HG02588 (cell line): ENCODE results near the gene SKI.

ENCODE experiments used
- ATAC-seq: cut with Tn5 transposase; IDR thresholded peaks from one replicate; pipeline ENCODE4 v1.9.1; 2021; ENCODE audit warnings: mild to moderate bottlenecking, moderate library complexity; ENCODE audit not compliant: unreplicated experiment

The SKI gene

DNA sequence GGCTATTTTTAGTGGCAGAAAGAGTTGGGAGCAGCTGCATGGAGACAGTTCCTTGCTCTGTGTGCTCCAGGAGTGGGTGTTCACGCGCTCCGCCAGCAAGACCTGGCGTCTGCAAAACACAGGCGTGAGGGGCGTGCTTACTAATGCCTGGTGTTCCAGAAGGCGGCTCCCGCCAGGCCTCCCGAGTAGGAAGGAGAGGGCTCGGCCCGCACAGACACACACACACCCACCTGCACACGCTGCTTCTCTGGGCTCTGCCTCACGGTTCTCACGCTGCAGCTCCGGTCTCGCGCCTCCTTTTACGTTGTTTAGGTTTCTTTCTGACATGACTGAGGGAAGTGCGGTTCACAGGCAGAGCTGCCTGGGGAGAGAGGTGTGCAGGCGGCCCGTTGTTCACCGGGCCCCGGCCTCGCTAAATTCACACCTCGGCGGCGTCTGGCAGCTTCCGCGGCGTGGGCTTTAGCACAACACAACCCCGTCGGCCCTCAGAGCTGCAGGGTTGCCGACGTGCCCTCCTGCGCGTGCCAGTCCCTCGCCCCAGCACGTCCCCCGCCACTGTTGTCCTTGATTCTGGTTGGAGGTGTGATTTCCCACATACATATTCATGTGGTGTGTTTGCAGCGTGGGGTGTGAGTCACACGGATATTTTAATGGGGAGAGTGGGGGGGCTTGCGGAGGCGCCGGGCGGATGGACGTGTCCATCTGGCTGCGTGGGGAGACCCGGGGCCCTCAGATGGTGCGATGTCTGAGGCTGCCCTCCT, 77.0 kb downstream of the SKI start:
- ATAC-seq: no peak

DNA sequence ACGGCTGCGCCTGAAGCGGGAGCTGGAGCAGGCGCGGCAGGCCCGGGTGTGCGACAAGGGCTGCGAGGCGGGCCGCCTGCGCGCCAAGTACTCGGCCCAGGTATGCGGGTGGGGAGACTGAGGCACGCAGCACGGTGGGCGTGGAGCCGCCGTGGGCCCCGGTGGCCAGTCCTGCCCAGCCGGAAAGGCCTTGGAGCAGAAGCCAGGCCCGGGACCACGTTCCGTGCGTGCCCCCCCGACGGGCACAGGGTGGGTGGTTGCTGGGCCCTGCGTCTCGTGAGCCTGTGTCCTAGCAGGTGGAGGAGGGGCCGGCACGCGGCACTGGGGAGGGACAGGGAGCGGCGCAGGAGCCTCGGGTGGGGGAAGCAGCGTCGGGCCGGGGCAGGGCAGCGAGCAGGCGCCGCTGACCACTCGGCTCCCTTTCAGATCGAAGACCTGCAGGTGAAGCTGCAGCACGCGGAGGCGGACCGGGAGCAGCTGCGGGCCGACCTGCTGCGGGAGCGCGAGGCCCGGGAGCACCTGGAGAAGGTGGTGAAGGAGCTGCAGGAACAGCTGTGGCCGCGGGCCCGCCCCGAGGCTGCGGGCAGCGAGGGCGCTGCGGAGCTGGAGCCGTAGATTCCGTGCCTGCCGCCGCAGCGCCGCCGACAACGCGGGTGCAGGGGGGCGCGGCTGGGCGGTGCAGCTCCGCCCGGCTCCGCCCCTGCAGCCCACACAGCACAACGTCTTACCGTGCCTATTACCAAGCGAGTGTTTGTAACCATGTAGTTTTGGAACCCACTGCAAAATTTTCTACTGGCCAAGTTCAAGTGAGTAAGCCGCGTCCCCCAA, 78.2 kb downstream of the SKI start:
- ATAC-seq: no peak

GRCh38 chr1:2307064-2307605, 79.0 kb downstream of the SKI start:
- no peak for ATAC-seq

DNA sequence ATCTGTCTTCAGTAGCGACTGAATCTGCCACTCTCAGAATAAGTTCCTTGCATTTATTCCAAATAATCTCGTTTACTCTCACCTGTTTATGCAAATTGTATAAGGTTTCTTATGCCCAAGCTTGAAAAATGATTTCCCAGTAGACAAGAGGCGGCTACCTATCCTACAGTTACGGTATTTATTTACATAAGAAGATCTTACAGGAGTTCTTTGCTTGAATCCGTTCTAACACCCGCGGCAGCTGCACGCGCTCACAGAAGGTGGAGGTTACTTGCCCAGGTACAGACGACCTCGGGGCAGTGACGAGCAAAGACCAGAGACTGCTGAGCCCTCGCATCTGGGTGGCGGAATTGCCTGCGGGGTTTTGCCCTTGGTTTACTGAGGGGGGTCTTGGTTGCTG, 79.9 kb downstream of the SKI start:
- ATAC-seq: no peak

DNA sequence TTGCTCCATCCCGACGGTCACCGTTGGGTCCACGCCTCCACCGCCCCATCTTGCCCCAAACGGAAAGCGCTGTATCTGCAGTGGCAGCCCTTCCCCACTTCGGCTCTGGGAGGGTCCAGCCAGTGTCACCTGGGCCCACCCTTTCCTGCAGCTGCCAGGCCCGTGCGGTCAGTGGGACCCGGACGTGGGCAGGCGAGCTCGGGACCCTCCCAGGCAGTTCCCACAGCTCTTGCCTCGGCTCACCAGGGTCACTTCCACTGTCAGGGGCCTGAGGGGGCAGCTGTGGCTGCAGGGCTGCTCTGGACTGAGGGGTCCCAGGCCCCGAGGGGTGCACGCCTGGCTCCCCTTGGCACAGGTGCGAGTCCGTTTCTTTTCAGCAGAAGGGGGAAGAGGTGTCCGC, 80.7 kb downstream of the SKI start:
- ATAC-seq: no peak

DNA sequence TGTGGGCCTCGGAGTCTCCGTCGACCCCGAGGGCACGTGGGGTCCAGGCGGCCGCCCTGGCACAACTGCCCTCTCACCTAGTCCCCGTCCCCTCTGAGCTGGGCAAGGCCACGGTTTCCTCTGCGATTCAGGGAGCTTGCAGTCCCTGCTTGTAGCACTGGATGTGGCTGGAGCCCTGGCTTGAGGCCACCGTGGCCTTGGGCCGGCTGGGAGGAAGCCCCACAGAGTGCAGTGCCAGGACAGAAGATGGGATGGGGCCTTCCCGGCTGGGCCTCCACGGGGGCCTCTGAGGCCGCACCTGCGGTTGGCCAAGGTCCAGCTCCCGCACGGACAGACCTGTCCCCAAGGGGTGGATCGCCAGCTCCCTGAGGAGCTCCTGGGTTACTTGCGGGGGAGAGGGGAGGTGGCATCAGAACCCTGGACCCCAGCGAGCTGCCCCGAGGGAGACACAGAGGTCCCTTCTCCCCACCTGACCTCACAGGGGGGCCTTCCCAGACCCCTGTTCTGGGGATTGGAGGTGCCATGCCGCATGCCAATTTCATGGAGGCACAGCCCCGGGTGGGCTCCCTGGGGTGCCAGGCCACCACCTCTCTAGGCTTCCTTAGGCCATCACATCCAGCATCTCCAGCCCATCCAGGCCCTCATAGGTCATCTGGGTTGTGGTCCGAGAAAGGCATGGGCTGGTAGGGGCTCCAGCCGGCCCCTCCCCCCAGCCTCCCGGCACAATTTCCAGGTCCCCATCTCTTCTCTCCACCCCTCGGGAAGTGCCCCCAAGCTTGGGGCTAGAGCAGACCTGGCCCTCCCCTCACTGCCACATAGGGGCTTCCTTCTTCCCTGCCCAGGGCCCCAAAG, 82.4 kb downstream of the SKI start:
- ATAC-seq: no peak

- ATAC-seq: no peak
Measured at GRCh38 chr1:2311184-2312032, 83.3 kb downstream of the SKI start.

DNA sequence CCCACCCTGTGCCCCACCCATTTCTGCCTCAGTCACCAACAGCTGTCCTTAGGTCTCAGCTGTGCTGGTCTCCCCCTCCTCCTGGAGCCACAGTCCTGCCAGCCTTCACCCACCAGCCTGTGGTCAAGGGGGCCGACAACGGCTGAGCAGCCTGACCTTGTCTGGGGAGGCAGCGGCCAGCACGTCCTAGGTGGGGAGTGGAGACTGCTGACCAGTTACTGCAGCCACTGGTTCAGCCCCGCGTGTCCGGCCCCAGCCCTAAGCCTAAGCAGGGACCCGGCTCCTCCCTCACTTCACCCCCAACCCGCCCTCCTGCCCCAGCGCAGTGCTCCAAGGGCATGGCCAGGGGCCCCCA, 84.0 kb downstream of the SKI start:
- no peak for ATAC-seq

DNA sequence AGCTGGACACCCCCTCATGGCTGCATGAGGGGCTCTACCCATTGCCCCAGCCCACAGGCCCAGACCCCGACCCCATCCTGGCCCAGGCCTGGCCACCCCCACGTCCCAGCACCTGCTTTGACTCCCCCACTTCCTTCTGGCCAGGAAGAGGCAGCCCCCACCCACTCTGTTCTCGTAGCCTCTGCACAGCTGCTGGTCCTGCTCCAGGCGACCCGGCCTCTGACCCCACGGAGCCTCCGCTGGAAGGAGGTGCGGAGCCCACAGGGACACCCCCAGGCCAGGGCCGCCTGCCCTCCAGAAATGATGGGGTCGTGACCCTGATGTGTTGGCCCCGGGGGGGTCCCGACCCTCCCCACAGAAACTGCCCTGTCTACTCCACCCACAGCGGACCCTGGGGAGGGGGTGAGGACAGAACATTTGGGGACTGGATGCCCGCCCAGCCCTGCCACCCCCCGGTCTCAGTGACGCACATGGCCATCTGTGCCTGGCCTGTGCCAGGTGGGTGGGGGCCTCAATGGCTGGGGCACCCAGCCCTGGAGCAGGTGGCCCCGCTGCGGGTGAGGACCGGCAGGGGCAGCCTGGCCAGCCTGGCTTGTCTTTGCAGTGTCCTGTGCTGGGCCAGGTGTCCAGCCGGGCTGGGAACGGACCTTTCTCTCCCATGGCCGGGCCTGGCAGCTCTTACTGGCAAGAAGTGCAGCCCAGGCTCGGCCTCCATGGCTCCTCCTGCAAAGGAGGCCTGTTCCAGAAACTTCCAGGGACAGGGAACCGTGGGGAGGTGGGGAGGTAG, 84.6 kb downstream of the SKI start:
- no peak for ATAC-seq

GRCh38 chr1:2313651-2314261, 85.6 kb downstream of the SKI start:
- no peak for ATAC-seq

- no peak for ATAC-seq
Measured at GRCh38 chr1:2314273-2314802, 86.2 kb downstream of the SKI start.

GRCh38 chr1:2314803-2315673, 86.9 kb downstream of the SKI start:
- ATAC-seq: no peak

- no peak for ATAC-seq
Measured at GRCh38 chr1:2315674-2316450, 87.7 kb downstream of the SKI start.

DNA sequence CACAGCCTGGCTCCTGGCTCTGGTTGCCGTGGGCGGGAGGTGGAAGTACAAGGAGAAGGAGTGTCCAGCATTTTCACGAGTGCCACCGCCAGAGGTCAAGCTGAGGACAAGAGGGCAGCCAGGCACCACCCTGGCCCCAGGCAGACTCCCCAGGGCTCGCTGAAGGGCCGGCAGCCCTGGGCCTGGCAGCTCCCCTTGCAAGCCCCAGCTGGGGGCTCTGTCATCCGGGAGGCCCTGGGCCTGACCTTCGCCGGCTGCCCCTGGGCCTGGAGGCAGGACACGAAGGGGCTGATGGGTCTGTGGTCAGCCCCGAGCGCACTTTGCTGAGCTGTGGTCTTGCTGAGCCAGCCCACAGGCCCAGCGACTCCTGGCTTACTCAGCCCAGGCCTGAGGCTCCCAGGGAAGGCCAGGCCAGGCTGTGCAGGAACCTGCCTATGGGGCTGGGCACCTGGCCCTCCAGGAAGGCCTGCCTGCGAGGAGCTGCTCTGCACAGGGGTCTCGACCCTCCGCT, 88.4 kb downstream of the SKI start:
- ATAC-seq: no peak

GRCh38 chr1:2317230-2318065, 89.3 kb downstream of the SKI start:
- ATAC-seq: no peak
